Sigmoid colon (tissue), 7 donors: ENCODE measurements around the gene MYO5B. TPM values are rescaled to one million over a fixed set of nuclear protein-coding genes. Genes with fewer than 3 reads are reported as not detected.

Experiments used
- DNase-seq: peaks from one replicate; pipeline ENCODE4 v3.0.0-alpha.2; 2019
- H3K27ac ChIP-seq, 4 donors: fragments of 200-600 bp; sonication (generic); one replicate each; pipeline ENCODE4 v1.5.1; 2016 to 2019; ENCODE audit warnings: mild to moderate bottlenecking in 1 of 4
- H3K27me3 ChIP-seq, 3 donors: fragments of 200-600 bp; sonication (generic); one replicate each; pipeline ENCODE4 v1.5.1; 2019; ENCODE audit warnings: mild to moderate bottlenecking in 1 of 3
- H3K36me3 ChIP-seq, 4 donors: fragments of 200-600 bp; sonication (generic); one replicate each; pipeline ENCODE4 v1.5.1; 2016 to 2019
- H3K4me1 ChIP-seq, 4 donors: fragments of 200-600 bp; sonication (generic); one replicate each; pipeline ENCODE4 v1.5.1; 2017 to 2019
- H3K4me3 ChIP-seq, 4 donors: fragments of 200-600 bp; sonication (generic); one replicate each; pipeline ENCODE4 v1.5.1; 2017 to 2019; ENCODE audit warnings: mild to moderate bottlenecking in 2 of 4, moderate library complexity in 1 of 4
- H3K9me3 ChIP-seq, 4 donors: fragments of 200-600 bp in 3 of 4; sonication (generic) in 3 of 4; one replicate each; pipeline versions ENCODE4 v1.5.1 to v1.6.1; 2013 to 2019
- CTCF ChIP-seq, 4 experiments: fragments of 450-650 bp in 3 of 4; fragments of 200-600 bp in 1 of 4; IDR thresholded peaks; one replicate each; pipeline ENCODE4 v1.5.1; 2016 to 2019; ENCODE audit warnings: antibody characterized with exemption in 4 of 4, mild to moderate bottlenecking in 3 of 4, moderate library complexity in 2 of 4
- EP300 ChIP-seq, 4 donors: sonication (generic); formaldehyde crosslinking; IDR thresholded peaks; one replicate each; pipeline ENCODE4 v1.6.1; 2017; ENCODE audit warnings: antibody characterized with exemption in 4 of 4
- POLR2A ChIP-seq, 2 donors: fragments of 450-650 bp; IDR thresholded peaks; one replicate each; pipeline ENCODE4 v1.6.1; 2016; ENCODE audit warnings: antibody characterized with exemption in 2 of 2, mild to moderate bottlenecking in 2 of 2, moderate library complexity in 2 of 2
- POLR2AphosphoS5 ChIP-seq, 4 donors: sonication (generic); formaldehyde crosslinking; IDR thresholded peaks; one replicate each; pipeline ENCODE4 v1.6.1; 2017; ENCODE audit warnings: antibody characterized with exemption in 4 of 4
- WGBS, 2 donors: extraction: QIAGEN DNeasy Blood & Tissue Kit; methylation state at CpG; one replicate each; pipeline ENCODE4 v1.1.7; 2013; 5-methylcytosine and 5-hydroxymethylcytosine counted together
- intact Hi-C: fragments of 100-400 bp; cut with DNase I; formaldehyde crosslinking; loops from one replicate; pipeline ENCODE4 v1.15.1; 2023
- polyA plus RNA-seq, 3 donors: library from polyadenylated mRNA; stranded (reverse); fragments of 200-250 nt; gene quantifications; one replicate each; pipeline ENCODE4 v1.2.3, GENCODE V29; 2013
- total RNA-seq, 4 donors: library from RNA; depleted of rRNA; stranded (reverse); fragments of >200 nt; gene quantifications; one replicate each; pipeline ENCODE4 v1.1.0, GENCODE V29; 2016
- donor health status: healthy with polysubstance abuse.
- donor health status: Bipolar disorder and iron deficiency.
- donor health status: healthy.

Gene MYO5B
- total and polyA plus RNA-seq, 7 donors, result 0.14 to 80.7 (median 3.0) TPM

GRCh38 chr18:50105027-50105426 lies 89.9 kb downstream of the MYO5B start:
- no peaks in the 10 kb centered on the region for H3K9me3 ChIP-seq
- WGBS, 2 donors, result 92 to 98% methylated on average over 1 of the region's 1 CpG
- H3K27ac ChIP-seq, result no peak overlapping the region
- H3K27me3 ChIP-seq, result no peaks in the 10 kb centered on the region
- no peaks in the 10 kb centered on the region for H3K4me1 ChIP-seq
- TF ChIP-seq POLR2A (IDR thresholded peaks at IDR 0.05), result no peak
- no peak for TF ChIP-seq EP300 (IDR thresholded peaks at IDR 0.05)
- no peak for TF ChIP-seq POLR2AphosphoS5 (IDR thresholded peaks at IDR 0.05)
- TF ChIP-seq CTCF (IDR thresholded peaks at IDR 0.05), result no peak
- no peak overlapping the region for H3K4me3 ChIP-seq
- DNase-seq, result no peak
- no peaks in the 10 kb centered on the region for H3K36me3 ChIP-seq
- intact Hi-C loops, result no loop called here

- no peak for DNase-seq
- no peak for TF ChIP-seq POLR2A (IDR thresholded peaks at IDR 0.05)
- no peak for TF ChIP-seq POLR2AphosphoS5 (IDR thresholded peaks at IDR 0.05)
- no peak for TF ChIP-seq CTCF (IDR thresholded peaks at IDR 0.05)
- no peak for TF ChIP-seq EP300 (IDR thresholded peaks at IDR 0.05)
- Histone ChIP-seq H3K27me3 (no peaks in the 10 kb centered on the region), H3K4me1 (no peaks in the 10 kb centered on the region), H3K4me3 (no peak overlapping the region), H3K9me3 (no peaks in the 10 kb centered on the region), H3K27ac (no peak overlapping the region), H3K36me3 (no peaks in the 10 kb centered on the region)
- intact Hi-C loops, result no loop called here
- 91 to 95% methylated on average over 3 of the region's 3 CpGs for WGBS, 2 donors
These were observed 90.5 kb downstream of the MYO5B start for GRCh38 chr18:50104421-50104820.

- H3K27ac ChIP-seq, result peak overlapping the region in 1 of 4 donors; percentile 29
- H3K4me3 ChIP-seq, result no peak overlapping the region
- intact Hi-C loops, result no loop called here
- H3K36me3 ChIP-seq, result no peaks in the 10 kb centered on the region
- H3K9me3 ChIP-seq, result no peaks in the 10 kb centered on the region
- H3K27me3 ChIP-seq, result no peaks in the 10 kb centered on the region
- 59 to 76% methylated on average over 4 of the region's 4 CpGs for WGBS, 2 donors
- no peak for DNase-seq
- no peaks in the 10 kb centered on the region for H3K4me1 ChIP-seq
- TF ChIP-seq POLR2A (IDR thresholded peaks at IDR 0.05), result no peak
- no peak for TF ChIP-seq CTCF (IDR thresholded peaks at IDR 0.05)
- no peak for TF ChIP-seq POLR2AphosphoS5 (IDR thresholded peaks at IDR 0.05)
- no peak for TF ChIP-seq EP300 (IDR thresholded peaks at IDR 0.05)
These were observed 95.1 kb downstream of the MYO5B start for GRCh38 chr18:50099725-50100407.

GRCh38 chr18:50097702-50098101 lies 97.2 kb downstream of the MYO5B start:
- H3K36me3 ChIP-seq, result no peaks in the 10 kb centered on the region
- no peaks in the 10 kb centered on the region for H3K27me3 ChIP-seq
- H3K9me3 ChIP-seq, result no peaks in the 10 kb centered on the region
- no peak for TF ChIP-seq CTCF (IDR thresholded peaks at IDR 0.05)
- no peak for TF ChIP-seq POLR2A (IDR thresholded peaks at IDR 0.05)
- no peak for TF ChIP-seq POLR2AphosphoS5 (IDR thresholded peaks at IDR 0.05)
- no peak for TF ChIP-seq EP300 (IDR thresholded peaks at IDR 0.05)
- WGBS, 2 donors, result 13 to 67% methylated on average over 2 of the region's 2 CpGs
- no peak overlapping the region for H3K4me3 ChIP-seq
- no peaks in the 10 kb centered on the region for H3K4me1 ChIP-seq
- intact Hi-C loops, result no loop called here
- DNase-seq, result no peak
- H3K27ac ChIP-seq, result no peak overlapping the region
